GM19193 (cell line): Measurements from ENCODE around the gene USP4.

Experiments
- POLR2A ChIP-seq: IDR thresholded peaks from 4 replicates; pipeline ENCODE4 v1.6.1; 2011; ENCODE audit not compliant: insufficient read depth, insufficient read length; ENCODE audit errors: extremely low read depth

USP4 gene

GRCh38 chr3:49248840-49249227, 91.0 kb downstream of the USP4 start:
- TF ChIP-seq POLR2A = no peak

GRCh38 chr3:49244581-49245205, 95.2 kb downstream of the USP4 start:
- TF ChIP-seq POLR2A = no peak

- no peak for TF ChIP-seq POLR2A
Measured at GRCh38 chr3:49238274-49239127, 101.4 kb downstream of the USP4 start.

- TF ChIP-seq POLR2A = no peak
Measured at GRCh38 chr3:49237344-49237743, 102.5 kb downstream of the USP4 start.

- no peak for TF ChIP-seq POLR2A
Measured at GRCh38 chr3:49236226-49236625, 103.6 kb downstream of the USP4 start.
